HG03558 (cell line): Measurements from ENCODE around the gene ZBTB20.

Source experiments
- ATAC-seq: cut with Tn5 transposase; IDR thresholded peaks from one replicate; pipeline ENCODE4 v1.9.1; 2021; ENCODE audit warnings: moderate number of reproducible peaks; ENCODE audit not compliant: unreplicated experiment; ENCODE audit errors: extremely low read depth

The ZBTB20 gene

GRCh38 chr3:114471478-114471877 is 675.6 kb downstream of the ZBTB20 start:
- ATAC-seq = no peak

- ATAC-seq = no peak
These were observed 678.0 kb downstream of the ZBTB20 start for GRCh38 chr3:114469070-114469469.

- ATAC-seq = no peak
These were observed 680.3 kb downstream of the ZBTB20 start for GRCh38 chr3:114466816-114467215.

- no peak for ATAC-seq
These were observed 680.8 kb downstream of the ZBTB20 start for GRCh38 chr3:114466251-114466650.

GRCh38 chr3:114464548-114464947 is 682.5 kb downstream of the ZBTB20 start:
- ATAC-seq = peak; percentile 87

- ATAC-seq = no peak
These were observed 684.3 kb downstream of the ZBTB20 start for GRCh38 chr3:114462750-114463149.

GRCh38 chr3:114460459-114460858 is 686.6 kb downstream of the ZBTB20 start:
- ATAC-seq = peak; percentile 25

- ATAC-seq = peak; percentile 81
These were observed 690.3 kb downstream of the ZBTB20 start for GRCh38 chr3:114456742-114457141.

- no peak for ATAC-seq
These were observed 691.7 kb downstream of the ZBTB20 start for GRCh38 chr3:114455432-114455831.

GRCh38 chr3:114454551-114455251 is 692.4 kb downstream of the ZBTB20 start:
- ATAC-seq = no peak

- ATAC-seq = no peak
These were observed 693.7 kb downstream of the ZBTB20 start for GRCh38 chr3:114453361-114453780.

- no peak for ATAC-seq
These were observed 694.2 kb downstream of the ZBTB20 start for GRCh38 chr3:114452937-114453336.

GRCh38 chr3:114452256-114452655 is 694.8 kb downstream of the ZBTB20 start:
- no peak for ATAC-seq

GRCh38 chr3:114451561-114452018 is 695.5 kb downstream of the ZBTB20 start:
- ATAC-seq = no peak

- peak; percentile 24 for ATAC-seq
These were observed 696.0 kb downstream of the ZBTB20 start for GRCh38 chr3:114451051-114451451.

- no peak for ATAC-seq
These were observed 697.0 kb downstream of the ZBTB20 start for GRCh38 chr3:114450008-114450596.

GRCh38 chr3:114449271-114450007 is 697.6 kb downstream of the ZBTB20 start:
- ATAC-seq = no peak

- ATAC-seq = no peak
These were observed 699.1 kb downstream of the ZBTB20 start for GRCh38 chr3:114447950-114448479.

GRCh38 chr3:114447545-114447944 is 699.5 kb downstream of the ZBTB20 start:
- no peak for ATAC-seq

- no peak for ATAC-seq
These were observed 700.5 kb downstream of the ZBTB20 start for GRCh38 chr3:114446600-114446999.

GRCh38 chr3:114445233-114445632 is 701.9 kb downstream of the ZBTB20 start:
- no peak for ATAC-seq
